SU-DHL-6 (cell line): ENCODE results near the gene RGMA.
"Not testable (repeated sequence)": the region's sequence is repeated elsewhere in the genome, so short reads cannot be mapped to it uniquely, and the experiment has no call there.

Source experiments
- H2AFZ ChIP-seq: fragments of 200-600 bp; sonication (generic); 2 replicates; pipeline ENCODE4 v1.6.1; 2014; ENCODE audit warnings: low read depth, mild to moderate bottlenecking, moderate library complexity, mixed read lengths, antibody characterized with exemption, low read length; ENCODE audit not compliant: severe bottlenecking
- H3F3A ChIP-seq: fragments of 200-600 bp; shearing (Covaris generic); 2 replicates; pipeline ENCODE4 v1.6.0; 2016; ENCODE audit warnings: antibody characterized with exemption, mild to moderate bottlenecking; ENCODE audit not compliant: insufficient read depth
- H3K27ac ChIP-seq: fragments of 200-600 bp; sonication (generic); 2 replicates; pipeline ENCODE4 v1.5.1; 2016; ENCODE audit warnings: low read depth, mild to moderate bottlenecking, low read length, moderate library complexity, mixed read lengths
- H3K27me3 ChIP-seq: fragments of 200-600 bp; sonication (generic), shearing (Covaris generic); 2 replicates; pipeline ENCODE4 v1.6.0; 2014; ENCODE audit warnings: mild to moderate bottlenecking, low read length
- H3K36me3 ChIP-seq: fragments of 200-600 bp; sonication (generic); 2 replicates; pipeline ENCODE4 v1.6.1; 2014; ENCODE audit warnings: mild to moderate bottlenecking, low read length, mixed read lengths
- H3K4me2 ChIP-seq: fragments of 300-600, 200-600 bp; shearing (Covaris generic), sonication (generic); 2 replicates; pipeline ENCODE4 v1.6.0; 2014; ENCODE audit warnings: low read length, low read depth, mild to moderate bottlenecking; ENCODE audit not compliant: poor library complexity, severe bottlenecking
- H3K4me3 ChIP-seq: fragments of 200-600 bp; sonication (generic); 2 replicates; pipeline ENCODE4 v1.5.1; 2014; ENCODE audit warnings: antibody characterized with exemption, low read length, mild to moderate bottlenecking, mixed read lengths; ENCODE audit not compliant: insufficient read depth, poor library complexity, severe bottlenecking
- H3K79me2 ChIP-seq: fragments of 200-600 bp; sonication (generic); 2 replicates; pipeline ENCODE4 v1.6.1; 2014; ENCODE audit warnings: mild to moderate bottlenecking, low read length, moderate library complexity; ENCODE audit not compliant: insufficient read depth
- H3K9ac ChIP-seq: fragments of 200-600 bp; sonication (generic); 2 replicates; pipeline ENCODE4 v1.7.0; 2014; ENCODE audit warnings: mild to moderate bottlenecking, low read length
- H3K9me2 ChIP-seq: fragments of 200-600 bp; sonication (generic); replicated peaks from 2 replicates; pipeline ENCODE4 v1.6.1; 2014; ENCODE audit warnings: low read length; ENCODE audit not compliant: insufficient read depth
- H3K9me3 ChIP-seq: fragments of 200-600 bp; sonication (generic); 2 replicates; pipeline ENCODE4 v1.6.1; 2014; ENCODE audit warnings: low read length, mixed read lengths; ENCODE audit not compliant: insufficient read depth
- H4K20me1 ChIP-seq: fragments of 200-600 bp; sonication (generic); 2 replicates; pipeline ENCODE4 v1.6.1; 2014; ENCODE audit warnings: low read depth, mild to moderate bottlenecking, antibody characterized with exemption, low read length, moderate library complexity, mixed read lengths
- CTCF ChIP-seq: fragments of 200-600 bp; sonication (generic); IDR thresholded peaks from one replicate; pipeline ENCODE4 v1.5.1; 2017; ENCODE audit warnings: antibody characterized with exemption, mild to moderate bottlenecking, low read length, moderate library complexity; ENCODE audit not compliant: insufficient read depth, poor library complexity, severe bottlenecking
- EZH2phosphoT487 ChIP-seq: fragments of 200-600 bp; sonication (generic), shearing (Covaris generic); conservative IDR thresholded peaks from 2 replicates; pipeline ENCODE4 v1.6.1; 2018; ENCODE audit warnings: mild to moderate bottlenecking, antibody characterized with exemption, low read length, moderate library complexity, mixed read lengths

The RGMA gene

GRCh38 chr15:93035092-93035915, 53.7 kb downstream of the RGMA start:
- Histone ChIP-seq H3K27ac (no peak overlapping the region), H3K9me3 (no peaks in the 10 kb centered on the region), H2AFZ (peak overlapping the region; percentile 74), H4K20me1 (no peaks in the 10 kb centered on the region), H3K9ac (no peak overlapping the region), H3K36me3 (no peaks in the 10 kb centered on the region), H3K4me3 (no peak overlapping the region), H3K4me2 (no peak overlapping the region), H3K27me3 (no peaks in the 10 kb centered on the region), H3K79me2 (no peaks in the 10 kb centered on the region), H3F3A (no peaks in the 10 kb centered on the region), H3K9me2 (no peaks in the 10 kb centered on the region)
- TF ChIP-seq EZH2phosphoT487 (no peak), CTCF (no peak)

- Histone ChIP-seq H3K27ac (no peak overlapping the region), H2AFZ (no peak overlapping the region), H3K9ac (no peak overlapping the region), H3K4me3 (no peak overlapping the region), H3K9me3 (no peaks in the 10 kb centered on the region), H3F3A (no peaks in the 10 kb centered on the region), H4K20me1 (no peaks in the 10 kb centered on the region), H3K79me2 (no peaks in the 10 kb centered on the region), H3K9me2 (no peaks in the 10 kb centered on the region), H3K27me3 (no peaks in the 10 kb centered on the region), H3K36me3 (no peaks in the 10 kb centered on the region), H3K4me2 (no peak overlapping the region)
- TF ChIP-seq CTCF (no peak), EZH2phosphoT487 (no peak)
These were observed 54.5 kb downstream of the RGMA start for GRCh38 chr15:93034512-93034911.

- Histone ChIP-seq H2AFZ (no peak overlapping the region), H3K27ac (no peak overlapping the region), H3K9ac (no peak overlapping the region), H4K20me1 (no peaks in the 10 kb centered on the region), H3K36me3 (no peaks in the 10 kb centered on the region), H3K9me2 (no peaks in the 10 kb centered on the region), H3K4me2 (no peak overlapping the region), H3K9me3 (no peaks in the 10 kb centered on the region), H3K79me2 (no peaks in the 10 kb centered on the region), H3F3A (no peaks in the 10 kb centered on the region), H3K27me3 (no peaks in the 10 kb centered on the region), H3K4me3 (no peak overlapping the region)
- no peak for TF ChIP-seq CTCF
- TF ChIP-seq EZH2phosphoT487, result no peak
These were observed 55.5 kb downstream of the RGMA start for GRCh38 chr15:93033434-93034045.

GRCh38 chr15:93032515-93033206, 56.4 kb downstream of the RGMA start:
- not testable (repeated sequence) for H3K9ac ChIP-seq, H4K20me1 ChIP-seq, H3K79me2 ChIP-seq, H3F3A ChIP-seq, H3K4me3 ChIP-seq, H3K36me3 ChIP-seq, H3K9me3 ChIP-seq, H3K27ac ChIP-seq, H3K27me3 ChIP-seq, H3K9me2 ChIP-seq, H2AFZ ChIP-seq, H3K4me2 ChIP-seq

GRCh38 chr15:93031557-93032384, 57.2 kb downstream of the RGMA start:
- H4K20me1 ChIP-seq, H3K4me3 ChIP-seq, H3K9ac ChIP-seq, H3K27ac ChIP-seq, H3K9me2 ChIP-seq, H3F3A ChIP-seq, H3K9me3 ChIP-seq, H2AFZ ChIP-seq, H3K36me3 ChIP-seq, H3K79me2 ChIP-seq, H3K4me2 ChIP-seq, H3K27me3 ChIP-seq: not testable (repeated sequence)
